HepG2 (cell line): ENCODE results near the gene GFOD1. TPM values are rescaled to one million over a fixed set of nuclear protein-coding genes. Genes with fewer than 3 reads are reported as not detected.

ENCODE experiments used
- ATAC-seq: fragments of 200-7000 bp; cut with Tn5 transposase; 3 replicates; pipeline ENCODE4 v1.9.1; 2020; ENCODE audit warnings: mild to moderate bottlenecking, moderate library complexity
- BruUV-seq: library from RNA; stranded (reverse); fragments of 400-500 nt; replicated peaks from 2 replicates; lab custom pipeline; 2021; lab: Mats Ljungman, UMichigan
- CTCF ChIA-PET: fragments of 300-600 bp; formaldehyde crosslinking; extraction: SDS; loops from one replicate; lab custom pipeline; 2021; ENCODE audit warnings: low total read pairs, inconsistent platforms, low intra/inter-chr PET ratio; lab: Yijun Ruan, JAX
- POLR2A ChIA-PET: fragments of 350-600 bp; sonication (Branson Sonifier 250); formaldehyde crosslinking; loops from one replicate; lab custom pipeline; 2020; ENCODE audit warnings: antibody characterized with exemption, inconsistent platforms; lab: Yijun Ruan, JAX
- DNase-seq: peaks from one replicate; pipeline ENCODE4 v3.0.0-alpha.2; 2015; ENCODE audit warnings: low spot score
- FAIRE-seq: peaks from 3 replicates; lab custom pipeline; 2011; peaks lifted over from hg19 to GRCh38; lab: Jason Lieb, UNC
- H2AFZ ChIP-seq: one replicate; pipeline ENCODE4 v1.6.1; 2011; ENCODE audit warnings: low read length, inconsistent platforms
- H3K27ac ChIP-seq: fragments of 300-600 bp; 3 replicates; pipeline ENCODE4 v1.8.0; 2011; ENCODE audit warnings: mixed run types, mild to moderate bottlenecking, mixed read lengths, low read length, inconsistent platforms; ENCODE audit not compliant: insufficient read depth; ENCODE audit errors: extremely low read length
- H3K27me3 ChIP-seq, 2 experiments: fragments of 200-600 bp in 1 of 2; 2 replicates in 1 of 2; 3 replicates in 1 of 2; pipeline versions ENCODE4 v1.6.0 to v1.8.0; 2011; ENCODE audit warnings: low read length in 2 of 2, mild to moderate bottlenecking in 2 of 2, moderate library complexity in 2 of 2, inconsistent platforms in 1 of 2; ENCODE audit not compliant: insufficient read depth in 2 of 2, control insufficient read depth in 1 of 2
- H3K36me3 ChIP-seq, 2 experiments: fragments of 200-600 bp in 1 of 2; replicated peaks in 1 of 2; 2 replicates in 1 of 2; 3 replicates in 1 of 2; pipeline versions ENCODE4 v1.5.1 to v1.8.0; 2011; ENCODE audit warnings: low read length in 2 of 2, inconsistent platforms in 1 of 2; ENCODE audit not compliant: insufficient read depth in 2 of 2, control insufficient read depth in 1 of 2
- H3K4me1 ChIP-seq: 2 replicates; pipeline ENCODE4 v1.5.1; 2012; ENCODE audit warnings: low read length, inconsistent platforms; ENCODE audit not compliant: insufficient read depth
- H3K4me2 ChIP-seq: 2 replicates; pipeline ENCODE4 v1.6.0; 2011; ENCODE audit warnings: low read depth, low read length, inconsistent platforms
- H3K4me3 ChIP-seq, 3 experiments: fragments of 200-600 bp in 1 of 3; sonication (generic), shearing (Covaris generic) in 1 of 3; replicated peaks in 1 of 3; 2 replicates each; pipeline ENCODE4 v1.5.1; 2011 to 2016; ENCODE audit warnings: low read length in 3 of 3, inconsistent platforms in 2 of 3, low read depth in 2 of 3, mild to moderate bottlenecking in 2 of 3, control low read depth in 1 of 3, mixed read lengths in 1 of 3; ENCODE audit not compliant: insufficient read depth in 1 of 3
- H3K79me2 ChIP-seq: one replicate; pipeline ENCODE4 v1.6.1; 2011; ENCODE audit warnings: low read length, inconsistent platforms; ENCODE audit not compliant: insufficient read depth
- H3K9ac ChIP-seq: 2 replicates; pipeline ENCODE4 v1.6.0; 2011; ENCODE audit warnings: mild to moderate bottlenecking, low read depth, low read length, inconsistent platforms; ENCODE audit not compliant: insufficient read depth
- H3K9me3 ChIP-seq: 2 replicates; pipeline ENCODE4 v1.5.1; 2012; ENCODE audit warnings: mild to moderate bottlenecking, low read length
- H4K20me1 ChIP-seq: 2 replicates; pipeline ENCODE4 v1.6.0; 2011; ENCODE audit warnings: inconsistent platforms, mild to moderate bottlenecking, low read length, moderate library complexity; ENCODE audit not compliant: insufficient read depth
- GTF2F1 ChIP-seq: fragments of 150-350 bp; IDR thresholded peaks from 2 replicates; pipeline ENCODE4 v1.6.1; 2014; ENCODE audit warnings: low read length
- HOXA3 ChIP-seq: sonication (generic); formaldehyde crosslinking; IDR thresholded peaks from 2 replicates; pipeline ENCODE4 v1.5.0; 2020; ENCODE audit warnings: missing genetic modification reagents
- IKZF1 ChIP-seq: fragments of 450-650 bp; IDR thresholded peaks from 2 replicates; pipeline ENCODE4 v1.7.1; 2016
- KLF15 ChIP-seq: sonication (generic); formaldehyde crosslinking; IDR thresholded peaks from 2 replicates; pipeline ENCODE4 v1.8.1; 2023; ENCODE audit warnings: borderline replicate concordance, mild to moderate bottlenecking, inconsistent platforms, missing genetic modification reagents, mixed read lengths
- MEF2D ChIP-seq: sonication (generic); formaldehyde crosslinking; IDR thresholded peaks from 2 replicates; pipeline ENCODE4 v1.5.1; 2020; ENCODE audit warnings: mild to moderate bottlenecking, missing genetic modification reagents
- NCOR1 ChIP-seq: fragments of 200-600 bp; sonication (generic); IDR thresholded peaks from 2 replicates; pipeline ENCODE4 v1.7.0; 2017; ENCODE audit warnings: antibody characterized with exemption, low read length, borderline replicate concordance
- TBP ChIP-seq: sonication (generic); formaldehyde crosslinking; IDR thresholded peaks from 2 replicates; pipeline ENCODE4 v1.5.0; 2020; ENCODE audit warnings: missing genetic modification reagents
- TGIF2 ChIP-seq: IDR thresholded peaks from 2 replicates; pipeline ENCODE4 v1.6.1; 2016; ENCODE audit warnings: control low read depth, missing compliant biosample characterization
- ZFP37 ChIP-seq: sonication (generic); formaldehyde crosslinking; IDR thresholded peaks from 2 replicates; pipeline ENCODE4 v1.4.0; 2020; ENCODE audit warnings: missing genetic modification reagents, borderline replicate concordance
- ZNF761 ChIP-seq: sonication (generic); formaldehyde crosslinking; conservative IDR thresholded peaks from 2 replicates; pipeline ENCODE4 v1.4.0; 2020; ENCODE audit warnings: mild to moderate bottlenecking, missing genetic modification reagents
- WGBS: methylation state at CpG from one replicate; pipeline ENCODE4 v1.1.6; 2017; ENCODE audit warnings: low lambda C conversion rate; 5-methylcytosine and 5-hydroxymethylcytosine counted together
- in situ Hi-C: cut with HindIII; loops from 2 replicates; pipeline ENCODE4 v1.10.0; 2017; ENCODE audit warnings: low pct_unique_long_range_greater_than_20kb; ENCODE audit not compliant: extremely low pct_ligation_motif_present
- intact Hi-C: fragments of 100-400 bp; cut with micrococcal nuclease; formaldehyde crosslinking; loops from one replicate; pipeline ENCODE4 v1.10.0; 2022; ENCODE audit not compliant: unreplicated experiment
- polyA plus RNA-seq, 8 experiments: library from polyadenylated mRNA; depleted of rRNA in 3 of 8; stranded (reverse) in 7 of 8; unstranded in 1 of 8; fragments of >200 nt; fragmentation: Illumina TruSeq in 4 of 8; extraction: Trizol in 4 of 8; gene quantifications; 2 replicates each; pipeline versions ENCODE4 v1.2.1 to v1.2.3, GENCODE V29; 2011 to 2016; ENCODE audit warnings: low read depth in 4 of 8, missing spikeins in 1 of 8, mixed read lengths in 1 of 8; ENCODE audit not compliant: insufficient read depth in 1 of 8
- total RNA-seq, 5 experiments: library from RNA; depleted of rRNA; stranded (reverse); fragments of >200 nt; fragmentation: Illumina TruSeq; extraction: Trizol; gene quantifications; 2 replicates each; pipeline ENCODE4 v1.2.3, GENCODE V29; 2016; ENCODE audit warnings: low read depth in 1 of 5
- TF ChIP-seq, protein P1 (sequence below): sonication (generic); formaldehyde crosslinking; IDR thresholded peaks from 2 replicates; pipeline ENCODE4 v1.4.0; 2020; ENCODE audit warnings: missing genetic modification reagents, borderline replicate concordance
- TF ChIP-seq, protein P2 (sequence below): sonication (generic); formaldehyde crosslinking; IDR thresholded peaks from 2 replicates; pipeline ENCODE4 v1.4.0; 2020; ENCODE audit warnings: mild to moderate bottlenecking, missing genetic modification reagents
- TF ChIP-seq, protein P3 (sequence below), 2 experiments: sonication (generic) in 1 of 2; formaldehyde crosslinking in 1 of 2; IDR thresholded peaks; 2 replicates each; pipeline versions ENCODE4 v1.4.0 to v1.6.1; 2016 to 2020; ENCODE audit warnings: borderline replicate concordance in 1 of 2, low read depth in 1 of 2, mild to moderate bottlenecking in 1 of 2, missing genetic modification reagents in 1 of 2

The GFOD1 gene
- total and polyA plus RNA-seq, 2 of the 13 experiments (the other 11 are each of a cell fraction or from before 2014, with no cell fraction given) = 1.9 to 6.4 TPM

DNA sequence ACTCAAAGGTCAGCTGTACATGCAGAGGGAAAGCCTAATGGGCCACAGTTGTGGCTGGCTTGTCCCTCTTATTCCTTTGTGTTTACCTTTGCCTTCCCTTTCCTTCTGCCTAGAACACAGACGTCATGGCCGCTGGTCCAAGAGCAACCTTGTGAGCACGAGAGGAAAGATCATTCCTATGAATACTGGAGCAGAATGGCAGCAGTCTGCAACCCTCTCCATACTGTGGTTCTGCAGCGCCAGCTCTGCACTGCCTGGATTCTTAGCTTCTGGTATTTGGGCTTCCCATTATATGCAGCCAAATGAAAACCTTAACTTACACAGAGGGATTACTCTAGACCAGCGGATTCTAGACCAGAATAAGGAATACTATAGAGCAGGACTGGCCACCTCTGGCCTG lies 171.5 kb downstream of the GFOD1 start:
- 92% methylated on average over 5 of the region's 5 CpGs for WGBS
- intact Hi-C loops = no loop called here
- no TSS peak for BruUV-seq
- H3K9me3 ChIP-seq = no peaks in the 10 kb centered on the region
- no peak for FAIRE-seq
- no peak overlapping the region for H3K4me3 ChIP-seq
- H2AFZ ChIP-seq = no peak overlapping the region
- no peaks in the 10 kb centered on the region for H4K20me1 ChIP-seq
- H3K79me2 ChIP-seq = no peaks in the 10 kb centered on the region
- DNase-seq = no peak
- ChIA-PET POLR2A (no interaction called here), CTCF (no interaction called here)
- H3K27ac ChIP-seq = no peak overlapping the region
- TF ChIP-seq NCOR1 (no peak), TGIF2 (CRISPR knock-in tag) (no peak), GTF2F1 (no peak), ZNF761 (CRISPR knock-in tag) (no peak), ZFP37 (CRISPR knock-in tag) (no peak), TBP (CRISPR knock-in tag) (no peak), HOXA3 (CRISPR knock-in tag) (no peak), MEF2D (CRISPR knock-in tag) (no peak), IKZF1 (no peak), KLF15 (CRISPR knock-in tag) (no peak)
- TF ChIP-seq, protein P1, sequence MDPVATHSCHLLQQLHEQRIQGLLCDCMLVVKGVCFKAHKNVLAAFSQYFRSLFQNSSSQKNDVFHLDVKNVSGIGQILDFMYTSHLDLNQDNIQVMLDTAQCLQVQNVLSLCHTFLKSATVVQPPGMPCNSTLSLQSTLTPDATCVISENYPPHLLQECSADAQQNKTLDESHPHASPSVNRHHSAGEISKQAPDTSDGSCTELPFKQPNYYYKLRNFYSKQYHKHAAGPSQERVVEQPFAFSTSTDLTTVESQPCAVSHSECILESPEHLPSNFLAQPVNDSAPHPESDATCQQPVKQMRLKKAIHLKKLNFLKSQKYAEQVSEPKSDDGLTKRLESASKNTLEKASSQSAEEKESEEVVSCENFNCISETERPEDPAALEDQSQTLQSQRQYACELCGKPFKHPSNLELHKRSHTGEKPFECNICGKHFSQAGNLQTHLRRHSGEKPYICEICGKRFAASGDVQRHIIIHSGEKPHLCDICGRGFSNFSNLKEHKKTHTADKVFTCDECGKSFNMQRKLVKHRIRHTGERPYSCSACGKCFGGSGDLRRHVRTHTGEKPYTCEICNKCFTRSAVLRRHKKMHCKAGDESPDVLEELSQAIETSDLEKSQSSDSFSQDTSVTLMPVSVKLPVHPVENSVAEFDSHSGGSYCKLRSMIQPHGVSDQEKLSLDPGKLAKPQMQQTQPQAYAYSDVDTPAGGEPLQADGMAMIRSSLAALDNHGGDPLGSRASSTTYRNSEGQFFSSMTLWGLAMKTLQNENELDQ = no peak
- TF ChIP-seq, protein P2, sequence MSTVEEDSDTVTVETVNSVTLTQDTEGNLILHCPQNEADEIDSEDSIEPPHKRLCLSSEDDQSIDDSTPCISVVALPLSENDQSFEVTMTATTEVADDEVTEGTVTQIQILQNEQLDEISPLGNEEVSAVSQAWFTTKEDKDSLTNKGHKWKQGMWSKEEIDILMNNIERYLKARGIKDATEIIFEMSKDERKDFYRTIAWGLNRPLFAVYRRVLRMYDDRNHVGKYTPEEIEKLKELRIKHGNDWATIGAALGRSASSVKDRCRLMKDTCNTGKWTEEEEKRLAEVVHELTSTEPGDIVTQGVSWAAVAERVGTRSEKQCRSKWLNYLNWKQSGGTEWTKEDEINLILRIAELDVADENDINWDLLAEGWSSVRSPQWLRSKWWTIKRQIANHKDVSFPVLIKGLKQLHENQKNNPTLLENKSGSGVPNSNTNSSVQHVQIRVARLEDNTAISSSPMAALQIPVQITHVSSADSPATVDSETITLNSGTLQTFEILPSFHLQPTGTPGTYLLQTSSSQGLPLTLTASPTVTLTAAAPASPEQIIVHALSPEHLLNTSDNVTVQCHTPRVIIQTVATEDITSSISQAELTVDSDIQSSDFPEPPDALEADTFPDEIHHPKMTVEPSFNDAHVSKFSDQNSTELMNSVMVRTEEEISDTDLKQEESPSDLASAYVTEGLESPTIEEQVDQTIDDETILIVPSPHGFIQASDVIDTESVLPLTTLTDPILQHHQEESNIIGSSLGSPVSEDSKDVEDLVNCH = no peak
- TF ChIP-seq, protein P3, sequence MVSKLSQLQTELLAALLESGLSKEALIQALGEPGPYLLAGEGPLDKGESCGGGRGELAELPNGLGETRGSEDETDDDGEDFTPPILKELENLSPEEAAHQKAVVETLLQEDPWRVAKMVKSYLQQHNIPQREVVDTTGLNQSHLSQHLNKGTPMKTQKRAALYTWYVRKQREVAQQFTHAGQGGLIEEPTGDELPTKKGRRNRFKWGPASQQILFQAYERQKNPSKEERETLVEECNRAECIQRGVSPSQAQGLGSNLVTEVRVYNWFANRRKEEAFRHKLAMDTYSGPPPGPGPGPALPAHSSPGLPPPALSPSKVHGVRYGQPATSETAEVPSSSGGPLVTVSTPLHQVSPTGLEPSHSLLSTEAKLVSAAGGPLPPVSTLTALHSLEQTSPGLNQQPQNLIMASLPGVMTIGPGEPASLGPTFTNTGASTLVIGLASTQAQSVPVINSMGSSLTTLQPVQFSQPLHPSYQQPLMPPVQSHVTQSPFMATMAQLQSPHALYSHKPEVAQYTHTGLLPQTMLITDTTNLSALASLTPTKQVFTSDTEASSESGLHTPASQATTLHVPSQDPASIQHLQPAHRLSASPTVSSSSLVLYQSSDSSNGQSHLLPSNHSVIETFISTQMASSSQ (IDR thresholded peaks at IDR 0.05; ENCODE audit: low read depth) = no peak
- TF ChIP-seq, protein P3 (CRISPR knock-in tag; IDR thresholded peaks at IDR 0.05; ENCODE audit: borderline replicate concordance) = no peak
- H3K4me1 ChIP-seq = no peaks in the 10 kb centered on the region
- H3K27me3 ChIP-seq = no peaks in the 10 kb centered on the region
- H3K4me2 ChIP-seq = no peak overlapping the region
- no peak for ATAC-seq
- H3K9ac ChIP-seq = no peak overlapping the region
- in situ Hi-C loops = no loop called here
- H3K36me3 ChIP-seq = peaks cover 17 to 63% of the 10 kb centered on the region in 2 experiments
